Stimulated activated CD8-positive, alpha-beta memory T cell treated with anti-CD3 and anti-CD28 coated beads, Interleukin-2, amount 100 ng/mL, for 1 hour (primary cell): Measurements from ENCODE around the gene C1orf159.
"Not testable (repeated sequence)": the region's sequence is repeated elsewhere in the genome, so short reads cannot be mapped to it uniquely, and the experiment has no call there.

Source experiments
- DNase-seq, 2 donors: peaks; one replicate each; pipeline ENCODE4 v3.0.0-alpha.2; 2020; ENCODE audit warnings: low read depth in 2 of 2

The C1orf159 gene

GRCh38 chr1:1115786-1116700 is at the start of gene C1orf159:
Gene C1orf159, minus strand, starts transcription at chr1:1116089. Its CDS starts 24,546 bp downstream, at chr1:1091543.
- peak; percentile 97 for DNase-seq

GRCh38 chr1:1165485-1165884 is 49.6 kb upstream of the C1orf159 start:
- no peak for DNase-seq

- DNase-seq: no peak
These were observed 49.0 kb upstream of the C1orf159 start for GRCh38 chr1:1164701-1165451.

- DNase-seq: no peak
These were observed 48.4 kb upstream of the C1orf159 start for GRCh38 chr1:1164361-1164700.

- DNase-seq: no peak
These were observed 47.7 kb upstream of the C1orf159 start for GRCh38 chr1:1163538-1164070.

GRCh38 chr1:1162597-1163537 is 47.0 kb upstream of the C1orf159 start:
- no peak for DNase-seq

- DNase-seq: no peak
These were observed 45.8 kb upstream of the C1orf159 start for GRCh38 chr1:1161683-1162079.

GRCh38 chr1:1161078-1161682 is 45.3 kb upstream of the C1orf159 start:
- no peak for DNase-seq

- no peak for DNase-seq
These were observed 44.5 kb upstream of the C1orf159 start for GRCh38 chr1:1160281-1160930.

- no peak for DNase-seq
These were observed 42.2 kb upstream of the C1orf159 start for GRCh38 chr1:1157914-1158710.

GRCh38 chr1:1157426-1157913 is 41.6 kb upstream of the C1orf159 start:
- peak; percentile 23 to 33 for DNase-seq

GRCh38 chr1:1157033-1157365 is 41.1 kb upstream of the C1orf159 start:
- DNase-seq: no peak

GRCh38 chr1:1156140-1157032 is 40.5 kb upstream of the C1orf159 start:
- DNase-seq: no peak

GRCh38 chr1:1155258-1155657 is 39.4 kb upstream of the C1orf159 start:
- no peak for DNase-seq

- no peak for DNase-seq
These were observed 38.0 kb upstream of the C1orf159 start for GRCh38 chr1:1153874-1154273.

- not testable (repeated sequence) for DNase-seq
These were observed 37.3 kb upstream of the C1orf159 start for GRCh38 chr1:1153215-1153614.

- not testable (repeated sequence) for DNase-seq
These were observed 36.5 kb upstream of the C1orf159 start for GRCh38 chr1:1152431-1152830.

- no peak for DNase-seq
These were observed 35.4 kb upstream of the C1orf159 start for GRCh38 chr1:1151306-1151705.

GRCh38 chr1:1150100-1150499 is 34.2 kb upstream of the C1orf159 start:
- no peak for DNase-seq
